NCI-H1048 (cell line): ENCODE measurements around the gene PRKN.
A peak's percentile ranks its signal among the peaks of the same experiment; 100 is the strongest.

Source experiments
- DNase-seq: peaks from one replicate; lab custom pipeline; 2025; lab: John Stamatoyannopoulos, UW

PRKN gene

GRCh38 chr6:161376367-161376766 lies 1351.2 kb downstream of the PRKN start:
- no peak for DNase-seq

GRCh38 chr6:161374971-161375873 lies 1352.3 kb downstream of the PRKN start:
- no peak for DNase-seq

- DNase-seq: peak; percentile 60
Measured at GRCh38 chr6:161373905-161374451, 1353.6 kb downstream of the PRKN start.

GRCh38 chr6:161372422-161372793 lies 1355.2 kb downstream of the PRKN start:
- no peak for DNase-seq

GRCh38 chr6:161370880-161371279 lies 1356.7 kb downstream of the PRKN start:
- peak; percentile 55 for DNase-seq

GRCh38 chr6:161369339-161369738 lies 1358.2 kb downstream of the PRKN start:
- DNase-seq: no peak

GRCh38 chr6:161368514-161368913 lies 1359.1 kb downstream of the PRKN start:
- no peak for DNase-seq

- no peak for DNase-seq
Measured at GRCh38 chr6:161367472-161367871, 1360.1 kb downstream of the PRKN start.

- no peak for DNase-seq
Measured at GRCh38 chr6:161366301-161366923, 1361.2 kb downstream of the PRKN start.

- DNase-seq: no peak
Measured at GRCh38 chr6:161365633-161366032, 1361.9 kb downstream of the PRKN start.

- no peak for DNase-seq
Measured at GRCh38 chr6:161363286-161363685, 1364.3 kb downstream of the PRKN start.

GRCh38 chr6:161362266-161362665 lies 1365.3 kb downstream of the PRKN start:
- no peak for DNase-seq

GRCh38 chr6:161361529-161361928 lies 1366.0 kb downstream of the PRKN start:
- DNase-seq: no peak

GRCh38 chr6:161360520-161360919 lies 1367.0 kb downstream of the PRKN start:
- no peak for DNase-seq

GRCh38 chr6:161359618-161359945 lies 1368.0 kb downstream of the PRKN start:
- DNase-seq: no peak

- DNase-seq: no peak
Measured at GRCh38 chr6:161356167-161356854, 1371.3 kb downstream of the PRKN start.

- DNase-seq: no peak
Measured at GRCh38 chr6:161355696-161356095, 1371.9 kb downstream of the PRKN start.

GRCh38 chr6:161354956-161355355 lies 1372.6 kb downstream of the PRKN start:
- no peak for DNase-seq

GRCh38 chr6:161354276-161354840 lies 1373.2 kb downstream of the PRKN start:
- no peak for DNase-seq

GRCh38 chr6:161353208-161353613 lies 1374.4 kb downstream of the PRKN start:
- DNase-seq: no peak

- no peak for DNase-seq
Measured at GRCh38 chr6:161351858-161352257, 1375.7 kb downstream of the PRKN start.

- no peak for DNase-seq
Measured at GRCh38 chr6:161349886-161350285, 1377.7 kb downstream of the PRKN start.
